SK-N-SH (cell line): Measurements from ENCODE around the gene SLC25A27. TPM values are rescaled to one million over a fixed set of nuclear protein-coding genes. Genes with fewer than 3 reads are reported as not detected.

Experiments
- CTCF ChIA-PET: fragments of 300-600, 350-600 bp; formaldehyde crosslinking; extraction: SDS; loops from one replicate; lab custom pipeline; 2021; lab: Yijun Ruan, JAX
- POLR2A ChIA-PET: fragments of 350-600 bp; sonication (Branson Sonifier 250); formaldehyde crosslinking; extraction: SDS; loops from one replicate; lab custom pipeline; 2020; ENCODE audit warnings: antibody characterized with exemption, inconsistent platforms; lab: Yijun Ruan, JAX
- DNase-seq: peaks from one replicate; pipeline ENCODE4 v3.0.0; 2012
- H2AFZ ChIP-seq: fragments of 200-600 bp; sonication (generic); 2 replicates; pipeline ENCODE4 v1.8.1; 2016; ENCODE audit warnings: antibody characterized with exemption, mild to moderate bottlenecking, low read depth
- H3F3A ChIP-seq: fragments of 200-600 bp; sonication (generic); replicated peaks from 2 replicates; pipeline ENCODE3; 2016; ENCODE audit warnings: antibody characterized with exemption, mild to moderate bottlenecking; ENCODE audit not compliant: insufficient read depth
- H3K27ac ChIP-seq, 2 experiments: fragments of 200-500 bp in 1 of 2; fragments of 200-600 bp in 1 of 2; sonication (Bioruptor generic) in 1 of 2; sonication (generic), shearing (Covaris generic) in 1 of 2; 2 replicates each; pipeline versions ENCODE4 v1.5.1 to v1.6.1; 2014 to 2016; ENCODE audit warnings: low read depth in 2 of 2, inconsistent platforms in 1 of 2, low read length in 1 of 2, mild to moderate bottlenecking in 1 of 2, mixed read lengths in 1 of 2
- H3K27me3 ChIP-seq: fragments of 200-600 bp; sonication (generic), shearing (Covaris generic); 2 replicates; pipeline ENCODE4 v1.6.1; 2016; ENCODE audit warnings: mixed run types; ENCODE audit not compliant: insufficient read depth
- H3K36me3 ChIP-seq, 2 experiments: fragments of 200-500 bp in 1 of 2; fragments of 200-600 bp in 1 of 2; sonication (Bioruptor generic) in 1 of 2; sonication (generic) in 1 of 2; replicated peaks in 1 of 2; 2 replicates each; pipeline versions ENCODE3 to v1.5.1; 2014 to 2016; ENCODE audit warnings: low read length in 1 of 2, mild to moderate bottlenecking in 1 of 2; ENCODE audit not compliant: insufficient read depth in 2 of 2, control insufficient read depth in 1 of 2
- H3K4me1 ChIP-seq, 2 experiments: fragments of 200-500 bp in 1 of 2; fragments of 200-600 bp in 1 of 2; sonication (Bioruptor generic) in 1 of 2; sonication (generic), shearing (Covaris generic) in 1 of 2; 2 replicates each; pipeline versions ENCODE4 v1.5.1 to v1.6.1; 2014 to 2016; ENCODE audit warnings: low read depth in 1 of 2, low read length in 1 of 2, mixed run types in 1 of 2; ENCODE audit not compliant: insufficient read depth in 2 of 2, control insufficient read depth in 1 of 2
- H3K4me2 ChIP-seq: fragments of 200-600 bp; sonication (generic), shearing (Covaris generic); 2 replicates; pipeline ENCODE4 v1.6.1; 2017; ENCODE audit warnings: mixed run types
- H3K4me3 ChIP-seq, 2 experiments: fragments of 200-500 bp in 1 of 2; fragments of 200-600 bp in 1 of 2; sonication (Bioruptor generic) in 1 of 2; sonication (generic), shearing (Covaris generic) in 1 of 2; 2 replicates each; pipeline versions ENCODE4 v1.5.1 to v1.8.1; 2014 to 2016; ENCODE audit warnings: low read depth in 2 of 2, inconsistent platforms in 1 of 2, low read length in 1 of 2, mild to moderate bottlenecking in 1 of 2, mixed read lengths in 1 of 2, moderate library complexity in 1 of 2
- H3K79me2 ChIP-seq: fragments of 200-600 bp; sonication (generic); 2 replicates; pipeline ENCODE4 v1.8.1; 2017; ENCODE audit warnings: mild to moderate bottlenecking; ENCODE audit not compliant: insufficient read depth
- H3K9ac ChIP-seq: fragments of 200-600 bp; sonication (generic); 2 replicates; pipeline ENCODE4 v1.6.1; 2017; ENCODE audit warnings: mixed run types
- H3K9me2 ChIP-seq: fragments of 200-600 bp; sonication (generic); 2 replicates; pipeline ENCODE4 v1.6.1; 2017; ENCODE audit warnings: mixed run types
- H3K9me3 ChIP-seq: fragments of 200-600 bp; sonication (generic); 2 replicates; pipeline ENCODE4 v1.6.1; 2017; ENCODE audit warnings: mixed run types, mild to moderate bottlenecking, moderate library complexity
- H4K20me1 ChIP-seq: fragments of 200-600 bp; sonication (generic); 2 replicates; pipeline ENCODE4 v1.6.1; 2017; ENCODE audit warnings: mild to moderate bottlenecking, mixed run types; ENCODE audit not compliant: insufficient read depth
- CHD2 ChIP-seq: fragments of 150-350 bp; IDR thresholded peaks from 2 replicates; pipeline ENCODE4 v1.6.1; 2018; ENCODE audit warnings: low read length; ENCODE audit not compliant: partially characterized antibody
- FOSL2 ChIP-seq: IDR thresholded peaks from 2 replicates; pipeline ENCODE4 v1.4.0; 2012; ENCODE audit warnings: low read depth, mild to moderate bottlenecking, moderate library complexity, borderline replicate concordance
- GABPA ChIP-seq: IDR thresholded peaks from 2 replicates; pipeline ENCODE4 v1.4.0; 2012; ENCODE audit warnings: low read depth, mild to moderate bottlenecking
- MAX ChIP-seq: IDR thresholded peaks from 2 replicates; pipeline ENCODE4 v1.4.0; 2012; ENCODE audit warnings: low read depth
- NFIC ChIP-seq: IDR thresholded peaks from 2 replicates; pipeline ENCODE4 v1.4.0; 2012; ENCODE audit warnings: borderline replicate concordance
- NRF1 ChIP-seq: IDR thresholded peaks from 2 replicates; pipeline ENCODE4 v1.6.1; 2012; ENCODE audit warnings: low read depth, mild to moderate bottlenecking, low read length
- RAD21 ChIP-seq: IDR thresholded peaks from 2 replicates; pipeline ENCODE4 v1.6.1; 2012; ENCODE audit warnings: mild to moderate bottlenecking, low read length
- RCOR1 ChIP-seq: fragments of 150-350 bp; IDR thresholded peaks from 2 replicates; pipeline ENCODE4 v1.6.1; 2017; ENCODE audit warnings: antibody characterized with exemption, low read length
- RFX5 ChIP-seq: IDR thresholded peaks from 2 replicates; pipeline ENCODE4 v1.6.1; 2012; ENCODE audit warnings: mild to moderate bottlenecking, improper control_type of control experiment, low read length
- RXRA ChIP-seq: IDR thresholded peaks from 2 replicates; pipeline ENCODE4 v1.4.0; 2012; ENCODE audit warnings: low read depth, mild to moderate bottlenecking, borderline replicate concordance
- TCF12 ChIP-seq: IDR thresholded peaks from 2 replicates; pipeline ENCODE4 v1.4.0; 2012
- TEAD4 ChIP-seq: IDR thresholded peaks from 2 replicates; pipeline ENCODE4 v1.4.0; 2012; ENCODE audit warnings: mild to moderate bottlenecking, borderline replicate concordance; ENCODE audit not compliant: insufficient read depth
- WGBS: methylation state at CpG from one replicate; pipeline ENCODE4 v1.1.6; 2017; ENCODE audit warnings: low lambda C conversion rate; 5-methylcytosine and 5-hydroxymethylcytosine counted together
- polyA plus RNA-seq, 3 experiments: library from polyadenylated mRNA; depleted of rRNA; stranded (reverse); fragments of >200 nt; gene quantifications; 2 replicates each; pipeline ENCODE4 v1.2.3, GENCODE V29; 2012
- TF ChIP-seq, protein P1 (sequence below): IDR thresholded peaks from 2 replicates; pipeline ENCODE4 v1.4.0; 2012; ENCODE audit warnings: low read depth, borderline replicate concordance
- TF ChIP-seq, protein P2 (sequence below): fragments of 200-600 bp; sonication (generic); IDR thresholded peaks from 2 replicates; pipeline ENCODE4 v1.6.1; 2017; ENCODE audit warnings: antibody characterized with exemption, mild to moderate bottlenecking, moderate library complexity
- TF ChIP-seq, protein P3 (sequence below): fragments of 150-350 bp; IDR thresholded peaks from 2 replicates; pipeline ENCODE4 v1.6.1; 2017; ENCODE audit warnings: antibody characterized with exemption, low read length, low read depth, borderline replicate concordance

SLC25A27 gene
- polyA plus RNA-seq, 1 of the 3 experiments (the other 2 are of a cell fraction), result 0.66 TPM

- peak overlapping the region; percentile 77 to 87 for H3K4me3 ChIP-seq
- H3K9me3 ChIP-seq, result peaks cover 7% of the 10 kb centered on the region; the same call in 1 of the 2 replicates
- H3K4me2 ChIP-seq, result peak overlapping the region; percentile 96
- ChIA-PET CTCF (interaction anchor here (1.0 kb wide), 1 partner anchor 175 kb away, joined by 3 read pairs; no protein-coding TSS in a partner anchor), POLR2A (no interaction called here)
- DNase-seq, result no peak
- no peaks in the 10 kb centered on the region for H3K79me2 ChIP-seq
- peak overlapping the region; percentile 93 for H2AFZ ChIP-seq
- peaks cover 0 to 3% of the 10 kb centered on the region in 2 experiments; a peak in 2 of 4 replicates for H3K4me1 ChIP-seq
- TF ChIP-seq GABPA, result no peak
- TF ChIP-seq MAX, result no peak
- TF ChIP-seq RCOR1, result no peak
- TF ChIP-seq, protein P1, sequence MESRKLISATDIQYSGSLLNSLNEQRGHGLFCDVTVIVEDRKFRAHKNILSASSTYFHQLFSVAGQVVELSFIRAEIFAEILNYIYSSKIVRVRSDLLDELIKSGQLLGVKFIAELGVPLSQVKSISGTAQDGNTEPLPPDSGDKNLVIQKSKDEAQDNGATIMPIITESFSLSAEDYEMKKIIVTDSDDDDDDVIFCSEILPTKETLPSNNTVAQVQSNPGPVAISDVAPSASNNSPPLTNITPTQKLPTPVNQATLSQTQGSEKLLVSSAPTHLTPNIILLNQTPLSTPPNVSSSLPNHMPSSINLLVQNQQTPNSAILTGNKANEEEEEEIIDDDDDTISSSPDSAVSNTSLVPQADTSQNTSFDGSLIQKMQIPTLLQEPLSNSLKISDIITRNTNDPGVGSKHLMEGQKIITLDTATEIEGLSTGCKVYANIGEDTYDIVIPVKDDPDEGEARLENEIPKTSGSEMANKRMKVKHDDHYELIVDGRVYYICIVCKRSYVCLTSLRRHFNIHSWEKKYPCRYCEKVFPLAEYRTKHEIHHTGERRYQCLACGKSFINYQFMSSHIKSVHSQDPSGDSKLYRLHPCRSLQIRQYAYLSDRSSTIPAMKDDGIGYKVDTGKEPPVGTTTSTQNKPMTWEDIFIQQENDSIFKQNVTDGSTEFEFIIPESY, result no peak
- TF ChIP-seq RAD21, result no peak
- TF ChIP-seq TCF12, result no peak
- TF ChIP-seq NFIC, result no peak
- TF ChIP-seq RXRA, result no peak
- no peak for TF ChIP-seq CHD2
- TF ChIP-seq, protein P2, sequence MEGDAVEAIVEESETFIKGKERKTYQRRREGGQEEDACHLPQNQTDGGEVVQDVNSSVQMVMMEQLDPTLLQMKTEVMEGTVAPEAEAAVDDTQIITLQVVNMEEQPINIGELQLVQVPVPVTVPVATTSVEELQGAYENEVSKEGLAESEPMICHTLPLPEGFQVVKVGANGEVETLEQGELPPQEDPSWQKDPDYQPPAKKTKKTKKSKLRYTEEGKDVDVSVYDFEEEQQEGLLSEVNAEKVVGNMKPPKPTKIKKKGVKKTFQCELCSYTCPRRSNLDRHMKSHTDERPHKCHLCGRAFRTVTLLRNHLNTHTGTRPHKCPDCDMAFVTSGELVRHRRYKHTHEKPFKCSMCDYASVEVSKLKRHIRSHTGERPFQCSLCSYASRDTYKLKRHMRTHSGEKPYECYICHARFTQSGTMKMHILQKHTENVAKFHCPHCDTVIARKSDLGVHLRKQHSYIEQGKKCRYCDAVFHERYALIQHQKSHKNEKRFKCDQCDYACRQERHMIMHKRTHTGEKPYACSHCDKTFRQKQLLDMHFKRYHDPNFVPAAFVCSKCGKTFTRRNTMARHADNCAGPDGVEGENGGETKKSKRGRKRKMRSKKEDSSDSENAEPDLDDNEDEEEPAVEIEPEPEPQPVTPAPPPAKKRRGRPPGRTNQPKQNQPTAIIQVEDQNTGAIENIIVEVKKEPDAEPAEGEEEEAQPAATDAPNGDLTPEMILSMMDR, result no peak
- no peak for TF ChIP-seq TEAD4
- TF ChIP-seq FOSL2, result no peak
- TF ChIP-seq NRF1, result no peak
- no peak for TF ChIP-seq RFX5
- TF ChIP-seq, protein P3, sequence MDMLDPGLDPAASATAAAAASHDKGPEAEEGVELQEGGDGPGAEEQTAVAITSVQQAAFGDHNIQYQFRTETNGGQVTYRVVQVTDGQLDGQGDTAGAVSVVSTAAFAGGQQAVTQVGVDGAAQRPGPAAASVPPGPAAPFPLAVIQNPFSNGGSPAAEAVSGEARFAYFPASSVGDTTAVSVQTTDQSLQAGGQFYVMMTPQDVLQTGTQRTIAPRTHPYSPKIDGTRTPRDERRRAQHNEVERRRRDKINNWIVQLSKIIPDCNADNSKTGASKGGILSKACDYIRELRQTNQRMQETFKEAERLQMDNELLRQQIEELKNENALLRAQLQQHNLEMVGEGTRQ, result no peak
- no peak overlapping the region; a peak in 1 of 4 replicates for H3K27ac ChIP-seq
- H4K20me1 ChIP-seq, result no peaks in the 10 kb centered on the region
- no peaks in the 10 kb centered on the region for H3K27me3 ChIP-seq
- no peaks in the 10 kb centered on the region for H3K9me2 ChIP-seq
- no peaks in the 10 kb centered on the region for H3K36me3 ChIP-seq
- H3K9ac ChIP-seq, result no peak overlapping the region
- no peaks in the 10 kb centered on the region for H3F3A ChIP-seq
- WGBS, result 24% methylated on average over 10 of the region's 10 CpGs
These were observed 842 bp downstream of the SLC25A27 start for GRCh38 chr6:46653439-46654195.
